GM21619 (cell line): ENCODE results near the gene HOXA7.

Source experiments
- ATAC-seq: cut with Tn5 transposase; IDR thresholded peaks from one replicate; pipeline ENCODE4 v1.9.1; 2021; ENCODE audit not compliant: unreplicated experiment

HOXA7 gene

DNA sequence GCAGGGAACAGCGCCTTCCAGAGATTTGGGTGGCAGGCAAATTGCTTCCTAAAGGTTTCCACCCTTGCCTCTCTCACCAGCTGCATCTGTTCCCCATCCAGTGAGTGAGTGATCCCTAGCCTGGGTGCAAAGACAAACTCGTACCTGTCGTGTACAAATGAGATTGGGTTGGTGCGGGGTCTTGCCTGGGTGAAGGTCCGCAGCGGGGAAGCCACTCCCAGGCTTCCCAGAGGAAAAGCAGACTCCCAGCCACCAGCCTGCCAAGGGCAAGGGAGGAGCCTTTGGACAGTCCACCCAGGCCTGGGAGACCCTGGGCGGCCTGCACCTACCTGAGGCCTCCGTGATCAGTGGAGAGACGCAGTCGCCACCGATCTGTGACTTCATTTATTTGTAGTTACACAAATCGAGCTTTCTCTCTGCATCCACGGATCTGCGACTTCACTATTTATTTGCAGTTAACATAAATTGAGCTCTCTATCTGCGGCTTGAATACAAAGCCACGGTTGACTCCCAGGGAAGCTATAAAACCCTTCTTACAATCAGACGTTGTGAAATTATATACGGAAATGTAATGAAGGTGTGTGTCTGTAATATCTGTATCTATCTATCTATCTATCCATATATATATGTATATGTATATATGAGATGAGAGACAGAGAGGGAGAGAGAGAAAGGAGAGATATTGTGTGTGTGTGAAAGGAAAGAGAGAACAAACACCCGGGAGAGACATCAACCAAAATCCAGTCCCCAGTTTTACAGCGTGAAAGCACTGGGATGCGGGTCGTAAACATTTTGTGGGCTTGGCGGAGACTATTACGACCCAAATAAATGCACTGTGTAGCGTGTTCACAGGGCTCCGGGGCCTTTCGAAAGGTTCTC is 3.0 kb upstream of the HOXA7 start:
- no peak for ATAC-seq

DNA sequence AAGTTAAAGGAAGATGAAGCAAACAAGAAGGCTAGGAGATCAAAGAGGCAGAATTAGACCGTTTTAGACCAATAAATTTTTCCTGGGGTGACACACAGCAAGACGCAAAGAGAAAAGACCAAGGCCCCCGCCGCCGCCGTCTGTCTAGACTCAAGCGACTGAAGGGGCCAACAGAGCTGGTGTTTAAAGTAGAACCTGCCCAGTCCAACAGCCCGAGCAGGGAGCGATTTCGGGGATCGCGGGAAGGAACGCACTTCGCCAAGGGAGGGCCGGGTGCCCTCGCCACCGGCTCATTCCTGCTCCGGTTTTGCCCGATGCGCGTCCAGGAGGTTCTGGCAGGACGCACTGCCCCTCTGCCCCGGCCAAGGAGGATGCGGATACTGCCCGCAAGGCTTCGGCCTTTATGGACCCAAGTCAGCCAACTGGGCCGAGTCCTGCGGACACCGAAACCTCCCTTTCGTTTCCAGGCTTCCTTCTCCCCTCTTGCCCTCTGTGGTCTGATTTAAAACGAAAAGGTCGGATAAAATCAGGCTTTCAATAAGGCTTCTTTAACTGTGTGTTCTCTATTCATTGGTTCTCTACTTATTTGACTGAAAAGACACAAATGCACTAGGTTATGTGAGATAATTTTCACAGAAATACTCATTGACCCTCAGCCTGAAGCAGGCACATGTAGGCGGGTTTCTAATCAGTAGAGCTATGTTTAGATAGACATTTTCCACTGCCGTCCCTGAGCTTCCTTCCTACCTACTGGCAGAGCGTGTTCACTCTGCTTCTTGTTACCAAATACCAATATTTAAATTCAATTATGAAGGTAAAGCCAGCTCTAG is 2.2 kb upstream of the HOXA7 start:
- no peak for ATAC-seq

GRCh38 chr7:27157702-27158431 is 1.4 kb upstream of the HOXA7 start:
- ATAC-seq: no peak

DNA sequence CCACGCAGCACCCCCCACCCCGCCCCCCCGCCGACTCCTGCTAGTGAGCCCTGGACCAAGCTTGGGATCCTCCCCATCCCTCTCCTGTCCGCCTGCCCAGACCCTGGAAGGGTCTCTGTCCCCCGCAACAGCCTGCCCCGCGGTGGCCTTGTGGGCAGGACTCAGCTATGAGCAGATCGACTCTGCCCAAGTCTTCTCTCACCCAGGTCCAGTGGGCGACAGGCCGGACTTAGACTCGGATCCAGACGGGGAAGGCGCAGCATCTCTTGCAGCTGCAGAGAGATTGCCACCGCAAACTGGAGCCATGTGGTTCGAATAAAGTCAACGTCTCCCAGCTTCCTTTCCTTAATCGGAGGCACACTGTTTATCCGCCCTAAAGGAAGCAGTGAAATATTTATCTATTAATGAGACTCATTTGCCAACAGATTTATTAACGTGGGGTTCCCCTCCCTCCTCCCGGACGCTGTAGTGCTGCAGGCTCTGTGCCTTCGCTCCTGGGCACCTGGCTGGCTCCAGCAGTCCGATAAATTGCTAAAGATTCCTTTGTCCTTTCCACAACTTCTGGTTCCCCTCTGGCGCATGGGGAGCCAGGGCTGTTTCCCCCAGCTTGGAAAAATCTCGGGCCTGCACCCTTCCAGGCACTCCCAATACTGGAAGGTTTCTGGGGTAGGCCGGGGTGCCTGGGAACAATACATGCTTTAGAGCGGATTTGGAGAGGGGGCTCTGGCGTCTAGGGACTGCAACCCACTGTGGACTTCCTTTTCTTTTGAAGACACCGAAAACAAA is 634 bp upstream of the HOXA7 start:
- no peak for ATAC-seq

DNA sequence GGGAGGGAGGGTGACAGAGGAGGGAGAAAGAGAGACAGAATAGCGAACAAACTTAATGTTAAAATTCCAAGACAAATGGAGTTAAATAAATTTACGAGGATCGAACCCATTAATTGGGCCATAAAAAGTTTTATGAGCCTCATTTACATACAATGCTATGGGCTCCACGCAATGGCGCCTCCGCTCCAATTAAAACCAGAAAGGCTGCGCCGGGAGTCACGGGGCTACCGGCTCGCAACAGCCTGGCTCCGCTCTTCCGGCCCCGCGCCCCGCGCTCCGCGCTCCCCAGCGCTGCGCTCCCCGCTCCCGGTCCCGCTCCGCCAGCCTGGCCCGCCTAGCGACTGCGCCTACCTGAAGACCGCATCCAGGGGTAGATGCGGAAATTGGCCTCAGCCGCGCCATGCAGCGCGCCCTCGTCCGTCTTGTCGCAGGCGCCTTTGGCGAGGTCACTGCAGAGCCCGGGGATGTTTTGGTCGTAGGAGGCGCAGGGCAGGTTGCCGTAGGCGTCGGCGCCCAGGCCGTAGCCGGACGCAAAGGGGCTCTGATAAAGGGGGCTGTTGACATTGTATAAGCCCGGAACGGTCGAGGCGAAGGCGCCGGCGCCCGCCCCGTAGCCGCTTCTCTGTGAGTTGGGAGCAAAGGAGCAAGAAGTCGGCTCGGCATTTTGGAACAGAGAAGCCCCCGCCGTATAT is 513 bp downstream of the HOXA7 start:
- no peak for ATAC-seq

GRCh38 chr7:27154901-27155815 is 1.3 kb downstream of the HOXA7 start:
- no peak for ATAC-seq

- no peak for ATAC-seq
Observed at GRCh38 chr7:27154369-27154768, 2.1 kb downstream of the HOXA7 start.

- no peak for ATAC-seq
Observed at GRCh38 chr7:27153526-27153925, 2.9 kb downstream of the HOXA7 start.

DNA sequence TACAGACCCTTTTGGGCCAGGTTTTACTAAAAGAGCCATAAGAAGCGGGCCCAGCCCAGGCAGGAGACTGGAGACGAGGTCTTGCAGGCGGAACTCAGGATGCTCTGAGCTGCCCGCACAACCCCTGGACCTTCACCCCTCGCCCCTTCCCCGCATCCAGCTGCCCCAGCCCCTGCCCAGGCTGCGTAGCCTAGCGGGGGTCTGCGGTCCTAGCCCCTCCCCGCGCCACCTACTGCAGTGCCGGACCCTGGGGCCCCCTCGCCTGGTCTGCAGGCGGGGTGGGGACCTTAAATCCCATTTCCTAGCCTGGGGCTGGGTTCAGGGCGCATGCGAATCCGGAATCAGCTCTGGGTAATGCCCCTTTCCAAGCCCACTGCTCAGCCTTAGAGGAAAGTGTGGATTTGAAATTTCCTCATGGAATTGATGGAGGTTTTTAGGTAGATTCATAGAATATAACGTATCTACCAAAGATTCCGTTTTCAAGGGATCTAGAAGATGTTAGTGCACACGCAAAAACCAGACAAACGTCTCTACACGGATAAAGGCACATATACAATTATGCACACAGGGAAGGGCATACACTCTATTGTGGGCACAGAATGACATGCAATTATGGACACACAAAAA is 3.5 kb downstream of the HOXA7 start:
- no peak for ATAC-seq

DNA sequence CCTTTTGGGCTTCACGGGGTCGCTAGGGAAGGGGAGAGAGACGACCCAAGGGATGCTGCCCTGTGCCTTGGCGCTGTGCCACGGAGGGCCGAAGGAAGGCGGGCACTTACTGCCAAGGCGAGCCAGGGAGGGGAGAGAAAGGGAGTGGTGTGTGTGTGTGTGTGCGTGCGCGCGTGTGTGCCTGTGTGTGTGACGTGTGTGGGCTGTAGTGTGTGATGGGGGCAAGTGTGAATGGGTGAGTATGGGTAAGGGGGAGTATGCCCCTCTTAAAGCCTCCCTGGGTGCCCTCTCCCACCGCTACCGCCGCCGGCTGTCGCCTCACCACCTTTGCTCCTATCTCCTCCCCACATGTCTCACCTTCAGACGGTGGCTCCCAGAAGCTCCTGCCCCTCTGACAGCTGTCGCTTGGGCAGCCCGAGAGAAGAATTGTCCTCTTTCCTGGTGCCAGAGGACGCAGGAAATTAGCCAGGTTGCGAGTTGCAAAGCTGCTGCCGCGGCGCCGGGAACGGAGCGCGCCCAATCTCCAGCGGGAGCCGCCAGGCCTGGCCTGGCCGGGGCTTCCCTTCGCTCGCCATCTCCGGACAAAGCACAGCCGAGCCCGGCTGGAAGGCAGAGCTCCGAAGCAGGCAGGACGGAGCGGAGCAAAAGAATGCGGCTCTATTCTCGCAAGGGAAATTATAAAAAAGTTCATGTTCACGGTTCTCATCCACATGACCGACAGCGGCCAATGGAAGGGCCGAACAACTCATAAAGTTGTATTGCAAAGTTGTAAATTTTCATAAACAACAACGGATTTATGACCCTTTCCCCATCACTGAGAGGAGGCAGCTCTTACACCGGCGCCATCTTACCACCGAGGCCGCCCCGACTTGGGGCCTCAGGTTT is 4.3 kb downstream of the HOXA7 start, which contains the start of gene HOXA3:
TSS of gene HOXA3 (minus strand) at position 653 of the 885 bp plus-strand sequence. CDS start 41,943 bp downstream, outside the sequence.
- no peak for ATAC-seq

DNA sequence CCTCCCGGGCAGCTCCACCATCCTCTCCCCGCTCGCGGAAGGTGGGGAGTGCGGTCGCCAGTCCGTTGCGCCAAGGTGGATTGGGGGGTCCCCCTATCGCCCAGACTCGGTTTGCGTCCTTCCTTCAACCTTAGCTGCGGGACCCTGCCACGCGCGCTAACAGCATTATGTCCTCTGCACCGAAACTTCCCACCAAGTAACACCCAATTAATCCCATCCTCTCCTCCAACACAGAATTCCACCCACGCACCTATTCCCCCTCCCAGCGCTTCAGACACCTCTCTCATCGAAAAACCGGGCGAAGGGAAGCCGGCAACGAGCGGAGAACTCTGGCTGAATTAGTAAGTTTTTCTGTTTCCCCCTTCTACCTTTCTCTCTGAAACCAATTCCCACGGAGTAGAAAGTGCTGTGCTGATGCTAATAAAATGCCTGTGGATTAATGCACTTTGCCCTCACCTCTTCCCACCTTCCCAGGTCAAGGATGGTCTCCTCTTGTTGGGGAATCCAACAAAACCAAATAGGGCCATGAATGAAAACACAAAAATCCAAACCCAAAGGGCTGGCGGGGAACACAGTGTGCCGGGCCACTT is 5.0 kb downstream of the HOXA7 start:
- ATAC-seq: no peak

GRCh38 chr7:27150568-27151340 is 5.7 kb downstream of the HOXA7 start:
- peak; percentile 77 for ATAC-seq

DNA sequence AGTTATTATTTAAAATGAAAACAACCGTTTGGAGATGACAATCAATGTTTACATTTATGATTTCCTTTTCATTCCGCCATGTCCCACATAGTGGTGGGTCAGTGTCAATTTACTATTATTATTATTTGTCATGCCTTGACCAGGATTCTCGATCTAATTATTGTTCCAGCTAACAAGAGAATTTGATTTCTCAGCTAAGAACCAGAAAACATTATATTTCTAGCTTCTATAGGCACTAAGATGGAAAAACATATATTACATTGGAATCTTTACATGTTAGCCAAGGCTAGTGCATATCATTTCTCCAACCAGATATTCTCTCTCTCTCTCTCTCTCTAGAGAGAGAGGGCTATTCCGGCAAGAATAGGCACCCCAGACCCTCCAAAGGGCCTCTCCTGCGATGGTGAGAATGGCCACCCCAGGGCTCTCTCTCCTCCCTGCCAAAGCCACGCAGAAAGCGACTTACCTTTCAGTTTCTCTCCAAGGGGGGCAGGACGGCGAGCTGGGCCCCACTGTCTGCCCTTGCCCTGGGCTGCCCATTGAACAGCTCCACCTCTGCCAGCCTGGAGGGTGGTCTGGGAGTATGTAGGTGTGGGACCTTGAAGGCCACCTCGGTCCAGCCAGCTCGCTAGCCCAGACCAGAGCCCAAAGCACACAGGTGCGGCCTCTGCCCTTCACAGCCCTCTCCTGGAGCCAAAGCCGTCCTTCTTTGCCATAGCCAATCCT is 6.5 kb downstream of the HOXA7 start:
- ATAC-seq: no peak

GRCh38 chr7:27148756-27149641 is 7.5 kb downstream of the HOXA7 start:
- ATAC-seq: no peak
